Right lobe of liver (tissue), 6 donors: ENCODE measurements around the gene GLCE. TPM values are rescaled to one million over a fixed set of nuclear protein-coding genes. Genes with fewer than 3 reads are reported as not detected.

ENCODE experiments used
- ATAC-seq, 4 donors: fragments of 200-7000 bp; cut with Tn5 transposase; one replicate each; pipeline ENCODE4 v1.9.1; 2020; ENCODE audit warnings: mild to moderate bottlenecking in 4 of 4, moderate library complexity in 4 of 4
- DNase-seq, 3 donors: peaks; one replicate each; pipeline ENCODE4 v3.0.0-alpha.2; 2020
- H3K27ac ChIP-seq, 3 donors: fragments of 200-600 bp; one replicate each; pipeline ENCODE4 v1.8.0; 2022
- H3K27me3 ChIP-seq, 2 donors: fragments of 200-600 bp; one replicate each; pipeline ENCODE4 v1.8.0; 2022
- H3K36me3 ChIP-seq, 4 donors: fragments of 200-600 bp; sonication (generic) in 1 of 4; one replicate each; pipeline versions ENCODE4 v1.5.1 to v1.8.0; 2017 to 2022; ENCODE audit warnings: control low read depth in 1 of 4
- H3K4me1 ChIP-seq, 4 donors: fragments of 200-600 bp; sonication (generic) in 1 of 4; one replicate each; pipeline versions ENCODE4 v1.5.1 to v1.8.0; 2017 to 2022; ENCODE audit warnings: control low read depth in 1 of 4
- H3K4me3 ChIP-seq, 3 donors: fragments of 200-600 bp; one replicate each; pipeline ENCODE4 v1.8.0; 2022
- H3K9me3 ChIP-seq, 4 donors: fragments of 200-600 bp; sonication (generic) in 1 of 4; one replicate each; pipeline versions ENCODE4 v1.5.1 to v1.8.0; 2017 to 2022; ENCODE audit warnings: control low read depth in 1 of 4
- CTCF ChIP-seq, 4 donors: fragments of 200-600 bp in 3 of 4; fragments of 450-650 bp in 1 of 4; IDR thresholded peaks; one replicate each; pipeline versions ENCODE4 v1.5.1 to v1.8.0; 2016 to 2022; ENCODE audit warnings: antibody characterized with exemption in 4 of 4, mild to moderate bottlenecking in 2 of 4
- POLR2A ChIP-seq: fragments of 450-650 bp; IDR thresholded peaks from one replicate; pipeline ENCODE4 v1.6.1; 2017; ENCODE audit warnings: antibody characterized with exemption, mild to moderate bottlenecking
- WGBS: methylation state at CpG from one replicate; pipeline ENCODE4 v1.1.6; 2018; ENCODE audit warnings: low coverage, low lambda C conversion rate; ENCODE audit not compliant: insufficient coverage; ENCODE audit errors: missing lambda C conversion rate; 5-methylcytosine and 5-hydroxymethylcytosine counted together
- intact Hi-C, 2 donors: fragments of 100-400 bp; cut with DNase I; formaldehyde crosslinking; loops; one replicate each; pipeline versions ENCODE4 v1.11.2 to v1.14.1; 2022
- total RNA-seq, 6 experiments: library from RNA; depleted of rRNA in 2 of 6; stranded (reverse); fragments of >200 nt in 2 of 6; fragmentation: NEBNext Ultra II Directional in 3 of 6; extraction: Animal tissue kit (Norgen Biotek cat#: 25700) in 3 of 6; gene quantifications; one replicate each; pipeline versions ENCODE4 v1.1.0 to v1.2.4, GENCODE V29; 2016 to 2023
- donor health status: DM: no; HTN: yes; CAD: no.
- donor health status: DM: no; HTN: no; CAD: no.
- donor health status: DM: no; HTN: no; CAD: no.
- donor health status: DM: no; HTN: yes; CAD: no.
- donor health status: DM: no; HTN: yes; CAD: no.

GLCE gene
- total RNA-seq, 6 experiments from 2014 or later = 8.1 to 23.5 (median 15.4) TPM

- Histone ChIP-seq H3K27ac (no peak overlapping the region), H3K36me3 (no peaks in the 10 kb centered on the region), H3K9me3 (no peaks in the 10 kb centered on the region), H3K4me3 (no peak overlapping the region), H3K4me1 (no peaks in the 10 kb centered on the region), H3K27me3 (no peaks in the 10 kb centered on the region)
- 79% methylated on average over 12 of the region's 13 CpGs for WGBS
- TF ChIP-seq CTCF (IDR thresholded peaks at IDR 0.05) = no peak
- TF ChIP-seq POLR2A = no peak
- intact Hi-C loops = no loop called here
- no peak for ATAC-seq
- no peak for DNase-seq
Observed at GRCh38 chr15:69140306-69140705, 20.1 kb upstream of the GLCE start.

- no peaks in the 10 kb centered on the region for H3K36me3 ChIP-seq
- H3K27me3 ChIP-seq = no peaks in the 10 kb centered on the region
- no peak overlapping the region for H3K27ac ChIP-seq
- ATAC-seq (peak; percentile 29 to 97 (median 62)), DNase-seq (peak in 1 of 3 donors; percentile 49)
- TF ChIP-seq CTCF (IDR thresholded peaks at IDR 0.05) (peak in 2 of 4 donors; percentile 5 to 32), POLR2A (no peak)
- H3K9me3 ChIP-seq = no peaks in the 10 kb centered on the region
- H3K4me1 ChIP-seq = no peaks in the 10 kb centered on the region
- intact Hi-C loops = no loop called here
- 61% methylated on average over 2 of the region's 3 CpGs for WGBS
- H3K4me3 ChIP-seq = no peak overlapping the region
Observed at GRCh38 chr15:69141286-69141701, 19.1 kb upstream of the GLCE start.

GRCh38 chr15:69141833-69142232 lies 18.6 kb upstream of the GLCE start:
- Histone ChIP-seq H3K27ac (no peak overlapping the region), H3K4me1 (no peaks in the 10 kb centered on the region), H3K36me3 (no peaks in the 10 kb centered on the region), H3K27me3 (no peaks in the 10 kb centered on the region), H3K4me3 (no peak overlapping the region), H3K9me3 (no peaks in the 10 kb centered on the region)
- intact Hi-C loops = no loop called here
- no peak for TF ChIP-seq CTCF (IDR thresholded peaks at IDR 0.05)
- no peak for TF ChIP-seq POLR2A
- DNase-seq = no peak
- 64% methylated on average over 1 of the region's 1 CpG for WGBS
- ATAC-seq = no peak

GRCh38 chr15:69143756-69144436 lies 16.5 kb upstream of the GLCE start:
- Histone ChIP-seq H3K4me1 (no peaks in the 10 kb centered on the region), H3K4me3 (no peak overlapping the region), H3K27me3 (no peaks in the 10 kb centered on the region), H3K9me3 (no peaks in the 10 kb centered on the region), H3K36me3 (no peaks in the 10 kb centered on the region), H3K27ac (no peak overlapping the region)
- intact Hi-C loops = no loop called here
- DNase-seq (no peak), ATAC-seq (no peak)
- 57% methylated on average over 4 of the region's 4 CpGs for WGBS
- TF ChIP-seq POLR2A (no peak), CTCF (IDR thresholded peaks at IDR 0.05) (no peak)
